ES-I3 (cell line): Measurements from ENCODE around the gene TCEAL7.
"Not testable (repeated sequence)": the region's sequence is repeated elsewhere in the genome, so short reads cannot be mapped to it uniquely, and the experiment has no call there.

Experiments
- H3K36me3 ChIP-seq: 2 replicates; pipeline ENCODE4 v1.6.1; 2013; ENCODE audit warnings: mild to moderate bottlenecking, low read length, control low read depth, moderate library complexity; ENCODE audit not compliant: insufficient read depth
- H3K4me1 ChIP-seq: 2 replicates; pipeline ENCODE4 v1.6.1; 2013; ENCODE audit warnings: mild to moderate bottlenecking, control low read depth, low read length; ENCODE audit not compliant: insufficient read depth
- H3K9ac ChIP-seq: 2 replicates; pipeline ENCODE4 v1.6.1; 2013; ENCODE audit warnings: low read depth, mild to moderate bottlenecking, low read length, moderate library complexity
- H3K9me3 ChIP-seq: 2 replicates; pipeline ENCODE4 v1.6.1; 2013; ENCODE audit warnings: mild to moderate bottlenecking, low read length, moderate library complexity; ENCODE audit not compliant: control insufficient read depth, insufficient read depth

Gene TCEAL7, protein sequence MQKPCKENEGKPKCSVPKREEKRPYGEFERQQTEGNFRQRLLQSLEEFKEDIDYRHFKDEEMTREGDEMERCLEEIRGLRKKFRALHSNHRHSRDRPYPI

GRCh38 chrX:103329991-103330390 is at the start of gene TCEAL7:
Gene TCEAL7 (plus strand): TSS chrX:103330239. CDS start chrX:103331404, 1,165 bp downstream.
- Histone ChIP-seq H3K36me3 (no peaks in the 10 kb centered on the region), H3K9ac (peak within 1 kb of the TSS; percentile 50)

DNA sequence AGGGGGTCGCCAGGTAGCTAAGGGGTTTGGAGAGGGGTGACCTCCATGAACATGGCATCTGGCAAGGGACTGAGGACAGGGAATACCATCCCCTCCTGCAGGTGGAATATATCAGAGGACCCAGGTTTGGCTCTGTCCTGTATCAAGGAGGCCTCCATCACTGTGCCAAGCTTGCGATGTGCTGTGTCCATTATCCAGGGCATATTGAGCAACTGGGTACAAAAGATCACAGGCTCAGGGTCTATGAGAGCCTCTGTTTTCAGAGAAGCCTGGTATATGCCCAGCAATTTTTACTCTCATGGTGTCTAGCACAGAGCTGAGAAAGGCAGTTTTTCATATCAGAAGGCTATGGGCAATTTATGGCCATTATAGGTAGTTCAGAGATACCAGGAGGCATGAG is 36.9 kb upstream of the TCEAL7 start:
- Histone ChIP-seq H3K4me1 (peaks cover 9% of the 10 kb centered on the region), H3K36me3 (no peaks in the 10 kb centered on the region), H3K9me3 (no peaks in the 10 kb centered on the region; the same call in 1 of the 2 replicates)

More at GRCh38 chrX:103329991-103330390, at the start of gene TCEAL7:
- peaks cover 16% of the 10 kb centered on the region for H3K4me1 ChIP-seq
- H3K9me3 ChIP-seq = no peaks in the 10 kb centered on the region

GRCh38 chrX:103304705-103305104 is 25.3 kb upstream of the TCEAL7 start:
- H3K9me3 ChIP-seq = no peaks in the 10 kb centered on the region; the same call in 1 of the 2 replicates
- H3K36me3 ChIP-seq = peaks cover 4% of the 10 kb centered on the region
- H3K9ac ChIP-seq = no peak overlapping the region
- H3K4me1 ChIP-seq = no peaks in the 10 kb centered on the region

More for the DNA sequence above, 36.9 kb upstream of the TCEAL7 start:
- H3K9ac ChIP-seq = no peak overlapping the region

DNA sequence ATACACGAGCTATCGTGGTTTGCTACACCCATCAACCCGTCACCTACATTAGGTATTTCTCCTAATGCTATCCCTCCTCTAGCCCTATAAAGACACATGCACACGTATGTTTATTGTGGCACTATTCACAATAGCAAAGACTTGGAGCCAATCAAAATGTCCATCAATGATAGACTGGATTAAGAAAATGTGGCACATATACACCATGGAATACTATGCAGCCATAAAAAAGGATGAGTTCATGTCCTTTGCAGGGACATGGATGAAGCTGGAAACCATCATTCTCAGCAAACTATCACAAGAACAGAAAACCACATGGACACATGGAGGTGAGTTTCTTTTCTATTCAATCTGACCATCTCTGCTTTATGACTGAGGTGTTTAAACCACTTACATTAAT is 24.4 kb upstream of the TCEAL7 start:
- H3K9me3 ChIP-seq, H3K9ac ChIP-seq, H3K4me1 ChIP-seq, H3K36me3 ChIP-seq: not testable (repeated sequence)

DNA sequence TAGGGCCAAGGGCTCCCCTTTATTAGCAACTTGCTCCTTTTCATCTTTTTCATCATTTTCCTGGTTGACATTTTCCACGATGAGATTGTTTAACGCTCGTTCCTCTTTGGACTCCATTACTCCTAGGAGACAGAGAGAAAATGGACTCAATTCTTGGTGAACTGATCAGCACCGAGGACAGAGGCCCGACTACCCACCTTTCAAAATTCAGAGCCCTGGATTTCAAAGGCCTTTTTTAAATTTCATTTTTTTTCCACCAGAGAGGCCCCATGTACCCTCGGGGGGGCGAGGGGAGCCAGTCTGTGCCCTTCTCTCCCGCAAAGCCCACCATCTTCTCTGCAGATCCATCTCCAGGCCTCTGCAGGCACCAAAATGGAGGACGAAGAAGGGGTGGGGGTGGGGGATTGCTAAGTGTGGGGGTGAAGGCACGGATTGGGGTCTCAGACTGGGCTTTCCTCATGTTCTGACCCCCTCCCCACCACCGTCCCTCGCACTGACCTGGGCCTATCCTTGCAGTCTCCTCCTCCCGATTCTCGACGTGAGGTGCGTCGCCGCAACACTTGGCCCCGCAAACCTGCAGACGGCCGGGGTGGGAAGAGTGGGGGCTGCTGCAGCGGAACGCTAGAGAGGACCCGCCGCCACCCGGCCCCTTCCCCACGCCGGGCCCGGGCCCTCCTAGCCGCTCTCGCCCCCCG is 20.0 kb upstream of the TCEAL7 start:
- Histone ChIP-seq H3K4me1 (no peaks in the 10 kb centered on the region), H3K36me3 (peaks cover 4% of the 10 kb centered on the region), H3K9me3 (no peaks in the 10 kb centered on the region), H3K9ac (peak overlapping the region; percentile 92)

GRCh38 chrX:103310555-103311398 is 19.3 kb upstream of the TCEAL7 start, which contains the start of gene BEX2:
Gene BEX2 (minus strand): TSS chrX:103310990. CDS start chrX:103309976, 1,014 bp downstream.
- peak within 1 kb of the TSS; percentile 92 for H3K9ac ChIP-seq

GRCh38 chrX:103311399-103311780 is 18.6 kb upstream of the TCEAL7 start:
- Histone ChIP-seq H3K9ac (peak overlapping the region; percentile 92; the same call in 1 of the 2 replicates), H3K36me3 (peaks cover 4% of the 10 kb centered on the region), H3K9me3 (no peaks in the 10 kb centered on the region), H3K4me1 (no peaks in the 10 kb centered on the region)

More at GRCh38 chrX:103310555-103311398, 19.3 kb upstream of the TCEAL7 start, which contains the start of gene BEX2:
- Histone ChIP-seq H3K9me3 (no peaks in the 10 kb centered on the region), H3K36me3 (peaks cover 4% of the 10 kb centered on the region), H3K4me1 (no peaks in the 10 kb centered on the region)

DNA sequence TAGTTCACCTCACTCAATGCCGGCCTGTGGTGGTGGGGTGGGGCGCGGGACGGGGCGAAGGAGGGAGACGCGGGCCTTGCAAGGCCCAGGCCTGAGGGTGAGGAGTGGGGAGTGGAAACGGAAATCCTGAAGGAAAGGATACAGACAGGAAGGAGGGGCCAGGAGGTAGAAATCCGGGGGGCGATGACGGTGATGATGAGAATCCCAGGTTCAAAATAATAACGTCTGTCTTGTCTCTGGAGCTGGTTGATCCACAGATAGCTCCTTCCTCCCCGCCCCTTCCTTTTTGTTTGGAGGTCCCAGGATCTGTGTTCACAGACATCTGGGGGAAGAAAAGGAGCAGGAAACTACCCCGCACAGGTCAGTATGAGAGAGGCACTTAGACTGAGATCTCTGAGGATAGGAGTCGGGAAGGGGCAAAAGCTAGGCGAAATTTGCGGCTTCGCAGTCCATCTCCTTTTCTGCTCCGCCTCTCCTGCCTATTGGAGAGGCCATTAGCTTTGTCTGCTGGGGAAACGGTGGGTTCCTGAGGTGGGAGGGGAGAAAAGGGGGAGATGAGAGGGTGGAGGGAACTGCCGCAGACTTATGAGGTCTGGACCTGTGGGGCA is 746 bp downstream of the TCEAL7 start:
- no peaks in the 10 kb centered on the region for H3K36me3 ChIP-seq
- H3K9me3 ChIP-seq = no peaks in the 10 kb centered on the region
- H3K9ac ChIP-seq = peak overlapping the region; percentile 50; the same call in 1 of the 2 replicates
- H3K4me1 ChIP-seq = peaks cover 16% of the 10 kb centered on the region

DNA sequence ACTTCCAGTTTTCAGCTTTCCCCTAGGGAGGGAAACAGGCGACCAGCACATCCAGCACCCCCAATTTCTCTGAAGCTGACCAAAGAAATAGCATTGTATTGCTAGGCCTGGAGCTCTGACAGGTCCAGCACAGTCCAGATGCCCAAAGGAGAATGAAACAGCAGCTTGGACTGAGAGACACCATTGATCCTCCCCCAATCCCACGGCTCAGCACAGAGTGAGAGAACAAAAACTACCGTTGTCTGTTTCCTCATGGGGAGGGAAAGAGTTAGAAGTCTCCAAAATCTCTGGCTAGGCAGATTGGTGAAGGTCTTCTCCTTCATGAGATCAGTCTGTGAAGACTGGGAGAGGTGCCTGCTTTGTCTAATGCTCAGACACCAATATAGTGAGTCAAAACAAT is 8.6 kb downstream of the TCEAL7 start:
- 0 out of 2 replicates have a peak, but pooled peaks cover 4% of the 10 kb centered on the region for H3K4me1 ChIP-seq
- H3K36me3 ChIP-seq = no peaks in the 10 kb centered on the region
- no peak overlapping the region for H3K9ac ChIP-seq
- H3K9me3 ChIP-seq = no peaks in the 10 kb centered on the region

- no peaks in the 10 kb centered on the region for H3K36me3 ChIP-seq
- H3K9ac ChIP-seq = no peak overlapping the region
- H3K9me3 ChIP-seq = no peaks in the 10 kb centered on the region
- no peaks in the 10 kb centered on the region for H3K4me1 ChIP-seq
These were observed 13.1 kb downstream of the TCEAL7 start for GRCh38 chrX:103343105-103343504.

GRCh38 chrX:103344606-103345005 is 14.6 kb downstream of the TCEAL7 start:
- Histone ChIP-seq H3K9ac (no peak overlapping the region), H3K4me1 (no peaks in the 10 kb centered on the region)

GRCh38 chrX:103347682-103348397 is 17.8 kb downstream of the TCEAL7 start:
- H3K9ac ChIP-seq = peak overlapping the region; percentile 45; the same call in 1 of the 2 replicates
- no peaks in the 10 kb centered on the region for H3K36me3 ChIP-seq
- no peaks in the 10 kb centered on the region for H3K9me3 ChIP-seq
- peaks cover 11% of the 10 kb centered on the region for H3K4me1 ChIP-seq

More at GRCh38 chrX:103344606-103345005, 14.6 kb downstream of the TCEAL7 start:
- no peaks in the 10 kb centered on the region for H3K9me3 ChIP-seq
- no peaks in the 10 kb centered on the region for H3K36me3 ChIP-seq

DNA sequence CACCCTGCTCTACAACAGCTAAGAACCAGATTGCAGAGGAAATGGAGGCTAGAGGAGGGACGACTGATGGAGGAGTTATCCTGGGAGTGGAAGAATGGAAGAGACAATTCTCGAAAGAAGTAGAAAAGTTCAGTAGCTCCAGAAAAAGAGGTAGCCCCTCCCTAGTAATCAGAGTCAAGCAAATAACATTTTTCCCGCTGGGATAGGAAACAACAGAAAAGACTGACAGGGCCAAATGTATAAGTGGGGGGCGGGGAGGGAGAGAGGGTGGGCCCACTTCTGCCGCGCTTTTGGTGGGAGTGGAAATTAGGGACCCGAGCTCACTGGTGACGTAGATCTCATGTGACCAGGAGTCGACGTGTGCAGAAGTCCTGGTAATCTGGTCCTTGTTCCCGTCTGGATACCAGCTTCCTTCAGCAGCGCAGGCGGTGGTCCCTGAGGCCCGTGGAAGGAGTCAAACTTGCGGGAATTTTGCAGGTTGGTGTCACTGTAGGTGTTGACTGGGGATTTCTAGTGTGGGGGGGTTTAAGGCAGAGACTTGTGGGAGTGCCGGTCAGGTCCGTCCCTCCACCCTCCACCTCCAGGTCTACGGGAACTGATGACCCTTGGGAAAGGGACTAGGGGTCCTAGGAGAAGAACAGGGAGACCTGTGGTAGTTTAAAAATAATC is 26.2 kb downstream of the TCEAL7 start, which contains the start of gene TCEAL9:
TSS of gene TCEAL9 (plus strand) at position 377 of the 669 bp plus-strand sequence. CDS start 1,179 bp downstream, outside the sequence.
- Histone ChIP-seq H3K9ac (peak within 1 kb of the TSS; percentile 88), H3K4me1 (peaks cover 6% of the 10 kb centered on the region; the same call in 1 of the 2 replicates), H3K36me3 (no peaks in the 10 kb centered on the region), H3K9me3 (no peaks in the 10 kb centered on the region)
